HG02840 (cell line): Measurements from ENCODE around the gene SLC25A26.
"Not testable (repeated sequence)": the region's sequence is repeated elsewhere in the genome, so short reads cannot be mapped to it uniquely, and the experiment has no call there.

Experiments
- ATAC-seq: cut with Tn5 transposase; IDR thresholded peaks from one replicate; pipeline ENCODE4 v1.9.1; 2021; ENCODE audit warnings: mild to moderate bottlenecking, moderate library complexity, moderate number of reproducible peaks; ENCODE audit not compliant: unreplicated experiment, low FRiP score

The SLC25A26 gene

GRCh38 chr3:66405701-66406091, 184.9 kb downstream of the SLC25A26 start:
- ATAC-seq: no peak

- no peak for ATAC-seq
Observed at GRCh38 chr3:66406163-66406562, 185.4 kb downstream of the SLC25A26 start.

GRCh38 chr3:66406831-66407610, 186.2 kb downstream of the SLC25A26 start:
- no peak for ATAC-seq

- no peak for ATAC-seq
Observed at GRCh38 chr3:66407611-66408218, 186.9 kb downstream of the SLC25A26 start.

GRCh38 chr3:66409771-66410754, 189.3 kb downstream of the SLC25A26 start:
- no peak for ATAC-seq

- no peak for ATAC-seq
Observed at GRCh38 chr3:66410976-66411375, 190.2 kb downstream of the SLC25A26 start.

- no peak for ATAC-seq
Observed at GRCh38 chr3:66411474-66411873, 190.7 kb downstream of the SLC25A26 start.

GRCh38 chr3:66411961-66412887, 191.4 kb downstream of the SLC25A26 start:
- no peak for ATAC-seq

GRCh38 chr3:66413151-66413751, 192.4 kb downstream of the SLC25A26 start:
- no peak for ATAC-seq

GRCh38 chr3:66414846-66415245, 194.0 kb downstream of the SLC25A26 start:
- no peak for ATAC-seq

- no peak for ATAC-seq
Observed at GRCh38 chr3:66415867-66416428, 195.1 kb downstream of the SLC25A26 start.

- no peak for ATAC-seq
Observed at GRCh38 chr3:66416556-66417304, 195.9 kb downstream of the SLC25A26 start.

GRCh38 chr3:66418475-66418931, 197.7 kb downstream of the SLC25A26 start:
- ATAC-seq: no peak

- ATAC-seq: no peak
Observed at GRCh38 chr3:66419036-66419435, 198.2 kb downstream of the SLC25A26 start.

GRCh38 chr3:66421144-66421543, 200.3 kb downstream of the SLC25A26 start:
- not testable (repeated sequence) for ATAC-seq

GRCh38 chr3:66421893-66422292, 201.1 kb downstream of the SLC25A26 start:
- ATAC-seq: not testable (repeated sequence)

- no peak for ATAC-seq
Observed at GRCh38 chr3:66423791-66424190, 203.0 kb downstream of the SLC25A26 start.

- no peak for ATAC-seq
Observed at GRCh38 chr3:66425032-66425431, 204.2 kb downstream of the SLC25A26 start.
